Mucosa of rectum (tissue), 2 donors: ENCODE results near the gene IQCE.

Experiments used
- H3K27ac ChIP-seq, 2 donors: one replicate each; pipeline ENCODE4 v1.7.0; 2013; ENCODE audit warnings: inconsistent platforms in 2 of 2, low read depth in 2 of 2, low read length in 2 of 2
- H3K27me3 ChIP-seq, 2 donors: one replicate each; pipeline ENCODE4 v1.7.0; 2013; ENCODE audit warnings: low read length in 2 of 2; ENCODE audit not compliant: control insufficient read depth in 2 of 2, insufficient read depth in 2 of 2
- H3K36me3 ChIP-seq, 2 donors: one replicate each; pipeline ENCODE4 v1.7.0; 2013; ENCODE audit warnings: low read length in 2 of 2; ENCODE audit not compliant: control insufficient read depth in 2 of 2, insufficient read depth in 2 of 2
- H3K4me1 ChIP-seq, 2 donors: one replicate each; pipeline ENCODE4 v1.7.0; 2013; ENCODE audit warnings: low read length in 2 of 2, mild to moderate bottlenecking in 1 of 2; ENCODE audit not compliant: control insufficient read depth in 2 of 2, insufficient read depth in 2 of 2
- H3K4me3 ChIP-seq, 2 donors: one replicate each; pipeline ENCODE4 v1.7.0; 2013; ENCODE audit warnings: low read length in 2 of 2
- H3K9ac ChIP-seq, 2 donors: one replicate each; pipeline ENCODE4 v1.7.0; 2013; ENCODE audit warnings: low read length in 2 of 2, low read depth in 1 of 2, mild to moderate bottlenecking in 1 of 2
- H3K9me3 ChIP-seq, 2 donors: one replicate each; pipeline ENCODE4 v1.7.0; 2013; ENCODE audit warnings: low read length in 2 of 2; ENCODE audit not compliant: control insufficient read depth in 2 of 2
- donor health status: healthy.
- donor health status: Normal muscosa, but diverticular disease.

Gene IQCE

GRCh38 chr7:2514473-2515423 lies 44.0 kb upstream of the IQCE start:
- H3K27me3 ChIP-seq: no peaks in the 10 kb centered on the region
- H3K36me3 ChIP-seq: no peaks in the 10 kb centered on the region
- H3K4me3 ChIP-seq: no peak overlapping the region
- H3K27ac ChIP-seq: no peak overlapping the region
- H3K4me1 ChIP-seq: peaks cover 30 to 43% of the 10 kb centered on the region in 2 donors
- no peaks in the 10 kb centered on the region for H3K9me3 ChIP-seq
- no peak overlapping the region for H3K9ac ChIP-seq

DNA sequence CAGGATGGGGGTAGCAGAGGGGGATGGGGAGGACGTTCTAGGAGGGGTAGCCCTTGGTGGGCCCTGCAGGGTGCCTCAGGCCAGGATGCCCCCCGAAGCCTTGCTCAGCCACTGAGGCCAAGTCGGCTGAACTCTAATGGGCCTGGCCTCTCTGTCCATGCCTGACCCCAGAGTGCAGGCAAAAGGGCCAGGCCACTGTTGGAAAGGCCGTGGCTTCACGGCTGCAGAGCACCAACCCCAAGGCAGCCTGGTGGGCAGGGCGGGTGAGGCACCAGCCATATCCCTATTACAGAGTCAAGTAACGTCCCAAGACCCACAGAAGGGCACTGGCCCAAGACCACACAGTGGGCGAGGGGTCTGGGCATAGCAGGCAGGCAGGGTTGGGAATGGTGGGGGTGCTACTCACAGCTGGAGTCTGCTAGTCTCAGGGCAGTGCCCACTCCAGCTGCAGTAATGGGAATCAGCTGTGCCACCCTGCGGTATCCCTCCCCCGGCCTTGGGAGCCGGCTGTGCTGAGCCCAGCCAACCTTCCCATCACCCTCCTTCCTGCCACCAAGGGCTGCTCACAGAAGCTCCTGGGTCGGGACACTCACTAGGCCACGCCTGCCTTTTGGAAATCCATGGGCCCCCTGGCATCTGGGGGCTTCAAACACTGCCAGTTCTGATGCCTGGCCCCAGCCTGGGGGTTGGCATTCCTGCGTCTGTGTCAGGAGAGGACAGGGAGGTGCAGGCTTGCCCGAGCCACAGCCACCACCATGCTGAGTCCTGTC lies 43.2 kb upstream of the IQCE start:
- Histone ChIP-seq H3K9ac (no peak overlapping the region), H3K4me1 (peaks cover 26 to 44% of the 10 kb centered on the region in 2 donors), H3K4me3 (no peak overlapping the region), H3K9me3 (no peaks in the 10 kb centered on the region), H3K27ac (no peak overlapping the region), H3K27me3 (no peaks in the 10 kb centered on the region), H3K36me3 (no peaks in the 10 kb centered on the region)

DNA sequence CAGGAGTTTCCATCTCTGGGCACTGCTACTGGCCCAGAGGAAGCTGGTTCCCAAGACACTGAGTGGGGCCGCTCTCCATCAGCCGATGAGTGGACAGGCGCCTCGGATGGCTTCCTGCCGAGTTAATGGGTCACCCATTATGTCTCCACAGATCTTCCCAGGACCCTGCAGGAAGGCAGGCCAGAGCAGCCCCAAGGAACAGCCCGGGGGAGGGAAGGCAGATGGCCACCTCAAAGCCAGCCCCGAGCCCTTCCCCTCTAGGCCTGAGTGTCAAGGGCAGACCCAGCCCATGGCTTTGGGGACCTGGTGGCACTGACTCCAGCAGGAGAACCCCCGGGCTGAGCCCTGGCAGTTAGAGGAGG lies 42.6 kb upstream of the IQCE start:
- no peaks in the 10 kb centered on the region for H3K9me3 ChIP-seq
- no peak overlapping the region for H3K27ac ChIP-seq
- no peaks in the 10 kb centered on the region for H3K36me3 ChIP-seq
- H3K4me1 ChIP-seq: peaks cover 23 to 39% of the 10 kb centered on the region in 2 donors
- H3K4me3 ChIP-seq: no peak overlapping the region
- no peak overlapping the region for H3K9ac ChIP-seq
- H3K27me3 ChIP-seq: no peaks in the 10 kb centered on the region

- H3K9me3 ChIP-seq: no peaks in the 10 kb centered on the region
These were observed 41.8 kb upstream of the IQCE start for GRCh38 chr7:2517026-2517425.

GRCh38 chr7:2517678-2518507 lies 40.9 kb upstream of the IQCE start:
- H3K4me1 ChIP-seq: peaks cover 24 to 35% of the 10 kb centered on the region in 2 donors
- H3K36me3 ChIP-seq: no peaks in the 10 kb centered on the region
- no peaks in the 10 kb centered on the region for H3K9me3 ChIP-seq
- H3K9ac ChIP-seq: peak overlapping the region in 1 of 2 donors; percentile 41
- no peaks in the 10 kb centered on the region for H3K27me3 ChIP-seq
- no peak overlapping the region for H3K27ac ChIP-seq
- no peak overlapping the region for H3K4me3 ChIP-seq

More at GRCh38 chr7:2517026-2517425, 41.8 kb upstream of the IQCE start:
- Histone ChIP-seq H3K9ac (no peak overlapping the region), H3K27me3 (no peaks in the 10 kb centered on the region), H3K4me1 (peaks cover 23 to 36% of the 10 kb centered on the region in 2 donors), H3K27ac (no peak overlapping the region), H3K36me3 (no peaks in the 10 kb centered on the region), H3K4me3 (no peak overlapping the region)

DNA sequence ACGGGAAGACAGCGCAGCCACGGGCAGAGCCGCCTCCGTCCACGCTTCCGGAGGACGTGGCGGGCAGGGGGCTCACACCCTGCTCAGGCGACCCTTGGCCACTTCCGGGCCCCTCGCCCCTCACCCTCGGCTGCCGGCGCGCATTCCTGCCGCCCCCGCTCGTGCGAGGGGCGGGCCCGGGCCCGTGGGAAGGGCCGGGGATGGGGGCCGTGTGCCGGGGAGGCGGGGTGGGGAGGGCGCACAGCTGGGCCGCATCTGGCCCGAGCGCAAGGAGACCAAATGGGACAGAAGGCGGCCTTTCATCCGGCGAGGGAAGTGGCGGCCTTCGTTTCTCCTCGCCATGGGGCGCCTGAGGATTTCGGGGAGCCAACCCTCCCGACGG lies 40.1 kb upstream of the IQCE start:
- peak overlapping the region; percentile 63 to 66 for H3K4me3 ChIP-seq
- H3K27me3 ChIP-seq: no peaks in the 10 kb centered on the region
- H3K36me3 ChIP-seq: no peaks in the 10 kb centered on the region
- H3K9ac ChIP-seq: peak overlapping the region; percentile 54 to 57
- H3K9me3 ChIP-seq: no peaks in the 10 kb centered on the region
- H3K27ac ChIP-seq: peak overlapping the region; percentile 27 to 43
- H3K4me1 ChIP-seq: peaks cover 31 to 41% of the 10 kb centered on the region in 2 donors

DNA sequence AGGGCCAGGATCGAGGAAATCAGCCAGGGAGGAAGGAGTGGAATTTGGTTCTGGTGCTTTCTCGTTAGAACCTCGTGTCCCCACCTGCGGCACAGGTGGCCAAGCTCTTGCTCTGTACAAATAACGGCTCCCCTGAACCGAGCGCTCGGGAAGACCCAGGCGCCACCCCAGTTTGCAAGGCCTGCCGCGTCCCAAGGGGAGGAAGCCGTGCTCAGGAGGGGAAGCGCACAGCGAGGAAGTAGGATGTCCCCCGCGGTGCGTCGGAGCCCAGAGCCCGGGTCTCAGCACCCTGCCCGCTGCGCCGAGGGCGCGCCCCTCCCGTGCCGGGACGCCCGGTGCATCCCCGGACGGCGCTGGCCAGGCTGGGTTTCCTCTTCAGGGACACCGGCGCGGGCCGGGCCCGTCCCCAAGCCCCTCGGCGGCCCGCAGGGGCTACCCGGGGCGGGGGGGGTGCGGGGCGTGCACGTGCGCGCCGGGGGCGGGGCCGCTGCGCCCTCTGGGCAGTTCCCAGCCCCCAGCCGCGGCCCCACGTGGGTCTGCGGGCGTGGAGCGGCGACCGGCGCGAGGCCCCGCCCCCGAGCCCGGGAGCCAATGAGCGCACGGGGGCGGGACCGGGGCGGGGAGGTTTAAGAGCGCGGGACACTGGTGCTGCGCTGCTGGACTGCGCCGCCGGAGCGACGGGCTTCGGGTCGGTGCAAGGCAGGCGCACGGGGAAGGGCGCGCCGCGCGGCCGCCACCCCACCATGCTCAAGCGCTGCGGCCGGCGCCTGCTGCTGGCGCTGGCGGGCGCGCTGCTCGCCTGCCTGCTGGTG lies 39.5 kb upstream of the IQCE start, which contains the start of gene LFNG:
Gene LFNG, plus strand, starts transcription at position 656 of the 812 bp plus-strand sequence. Its CDS starts 88 bp downstream, at position 744.
- peak within 1 kb of the TSS; percentile 98 to 99 for H3K27ac ChIP-seq
- no peaks in the 10 kb centered on the region for H3K36me3 ChIP-seq
- H3K4me3 ChIP-seq: peak within 1 kb of the TSS; percentile 83 to 87
- no peaks in the 10 kb centered on the region for H3K27me3 ChIP-seq
- no peaks in the 10 kb centered on the region for H3K9me3 ChIP-seq
- peak within 1 kb of the TSS; percentile 65 to 94 for H3K9ac ChIP-seq
- peaks cover 34 to 45% of the 10 kb centered on the region in 2 donors for H3K4me1 ChIP-seq

GRCh38 chr7:2520131-2520760 lies 38.5 kb upstream of the IQCE start:
- Histone ChIP-seq H3K27me3 (no peaks in the 10 kb centered on the region), H3K27ac (peak overlapping the region; percentile 98 to 99), H3K9ac (peak overlapping the region; percentile 65 to 94)

More at GRCh38 chr7:2520131-2520760, 38.5 kb upstream of the IQCE start:
- H3K4me1 ChIP-seq: peaks cover 43 to 54% of the 10 kb centered on the region in 2 donors
- H3K9me3 ChIP-seq: no peaks in the 10 kb centered on the region
- H3K36me3 ChIP-seq: peaks cover 0 to 2% of the 10 kb centered on the region in 2 donors
- peak overlapping the region; percentile 83 to 87 for H3K4me3 ChIP-seq
